K562 (cell line): ENCODE measurements around the gene CCSER1. TPM values are rescaled to one million over a fixed set of nuclear protein-coding genes. Genes with fewer than 3 reads are reported as not detected.

Experiments used
- ATAC-seq: fragments of 200-7000 bp; cut with Tn5 transposase; 3 replicates; pipeline ENCODE4 v1.9.1; 2020; ENCODE audit warnings: moderate library complexity
- BruUV-seq: library from RNA; stranded (reverse); fragments of 400-500 nt; replicated peaks from 2 replicates; lab custom pipeline; 2021; lab: Mats Ljungman, UMichigan
- CTCF ChIA-PET: fragments of 300-600 bp; formaldehyde crosslinking; extraction: SDS; loops from one replicate; lab custom pipeline; 2021; ENCODE audit warnings: low intra/inter-chr PET ratio; lab: Yijun Ruan, JAX
- POLR2A ChIA-PET: fragments of 300-600, 350-650 bp; sonication (Branson Sonifier 250); formaldehyde crosslinking; extraction: SDS; loops from one replicate; lab custom pipeline; 2021; ENCODE audit warnings: antibody characterized with exemption, inconsistent platforms; lab: Yijun Ruan, JAX
- DNase-seq, 4 experiments: peaks; one replicate each; pipeline versions ENCODE4 v3.0.0 to v3.0.0-alpha.2; 2011 to 2018; ENCODE audit warnings: low spot score in 3 of 4, mixed read lengths in 3 of 4; ENCODE audit errors: extremely low read depth in 1 of 4
- FAIRE-seq: peaks from 2 replicates; lab custom pipeline; 2011; peaks lifted over from hg19 to GRCh38; lab: Jason Lieb, UNC
- H2AFZ ChIP-seq: 2 replicates; pipeline ENCODE4 v1.6.0; 2011; ENCODE audit warnings: low read depth, low read length, control low read depth, inconsistent platforms
- H3K27ac ChIP-seq: fragments of 200-600 bp; 3 replicates; pipeline ENCODE4 v1.8.0; 2011; ENCODE audit warnings: low read depth, mild to moderate bottlenecking, control low read depth, inconsistent platforms, low read length, moderate library complexity, mixed read lengths; ENCODE audit errors: extremely low read depth
- H3K27me3 ChIP-seq, 2 experiments: fragments of 300-600 bp in 1 of 2; 2 replicates in 1 of 2; 3 replicates in 1 of 2; pipeline versions ENCODE4 v1.6.0 to v1.8.0; 2011; ENCODE audit warnings: inconsistent platforms in 2 of 2, low read length in 2 of 2, mild to moderate bottlenecking in 1 of 2, mixed read lengths in 1 of 2, moderate library complexity in 1 of 2; ENCODE audit not compliant: control insufficient read depth in 2 of 2, insufficient read depth in 2 of 2
- H3K36me3 ChIP-seq: fragments of 300-600 bp; 3 replicates; pipeline ENCODE4 v1.8.0; 2011; ENCODE audit warnings: mild to moderate bottlenecking, low read length, inconsistent platforms; ENCODE audit not compliant: control insufficient read depth, insufficient read depth
- H3K4me1 ChIP-seq, 2 experiments: fragments of 200-600 bp in 1 of 2; replicated peaks in 1 of 2; 2 replicates in 1 of 2; 3 replicates in 1 of 2; pipeline versions ENCODE4 v1.5.1 to v1.8.0; 2011; ENCODE audit warnings: inconsistent platforms in 2 of 2, low read length in 2 of 2, mild to moderate bottlenecking in 1 of 2, mixed read lengths in 1 of 2, moderate library complexity in 1 of 2; ENCODE audit not compliant: control insufficient read depth in 2 of 2, insufficient read depth in 2 of 2
- H3K4me2 ChIP-seq: 2 replicates; pipeline ENCODE4 v1.6.1; 2011; ENCODE audit warnings: low read length, control low read depth, inconsistent platforms, mixed read lengths; ENCODE audit not compliant: insufficient read depth
- H3K4me3 ChIP-seq: fragments of 200-600 bp; sonication (generic), shearing (Covaris generic); 2 replicates; pipeline ENCODE4 v1.5.1; 2016; ENCODE audit warnings: control low read depth, inconsistent platforms
- H3K79me2 ChIP-seq: fragments of 200-600 bp; 3 replicates; pipeline ENCODE4 v1.8.0; 2011; ENCODE audit warnings: low read length, inconsistent platforms; ENCODE audit not compliant: control insufficient read depth, insufficient read depth
- H3K9ac ChIP-seq, 2 experiments: 2 replicates each; pipeline versions ENCODE4 v1.6.0 to v1.6.1; 2011; ENCODE audit warnings: low read depth in 2 of 2, low read length in 2 of 2, control low read depth in 1 of 2, inconsistent platforms in 1 of 2, mild to moderate bottlenecking in 1 of 2, mixed read lengths in 1 of 2; ENCODE audit not compliant: insufficient read depth in 1 of 2
- H3K9me1 ChIP-seq: one replicate; pipeline ENCODE4 v1.6.0; 2011; ENCODE audit warnings: inconsistent platforms, mild to moderate bottlenecking, low read length, moderate library complexity; ENCODE audit not compliant: control insufficient read depth, insufficient read depth
- H3K9me3 ChIP-seq: replicated peaks from 2 replicates; pipeline ENCODE4 v1.5.1; 2011; ENCODE audit warnings: low read depth, low read length, inconsistent platforms; ENCODE audit not compliant: control insufficient read depth, insufficient read depth
- H4K20me1 ChIP-seq: replicated peaks from 2 replicates; pipeline ENCODE4 v1.6.1; 2011; ENCODE audit warnings: low read length, inconsistent platforms, mixed read lengths; ENCODE audit not compliant: control insufficient read depth, insufficient read depth
- BCLAF1 ChIP-seq, 2 experiments: fragments of 450-650 bp in 1 of 2; IDR thresholded peaks; 2 replicates each; pipeline ENCODE4 v1.6.1; 2011 to 2017; ENCODE audit warnings: low read depth in 2 of 2, antibody characterized with exemption in 1 of 2, borderline replicate concordance in 1 of 2, low read length in 1 of 2, mild to moderate bottlenecking in 1 of 2, mixed read lengths in 1 of 2; ENCODE audit not compliant: control insufficient read depth in 1 of 2
- ETV5 ChIP-seq: sonication (generic); formaldehyde crosslinking; IDR thresholded peaks from 2 replicates; pipeline ENCODE4 v1.4.0; 2020; ENCODE audit warnings: low read depth, mild to moderate bottlenecking, missing genetic modification reagents
- FIP1L1 ChIP-seq: fragments of 200-400 bp; formaldehyde crosslinking; IDR thresholded peaks from 2 replicates; pipeline ENCODE4 v1.6.1; 2018; ENCODE audit warnings: mild to moderate bottlenecking, low read depth, low read length; ENCODE audit not compliant: poor library complexity, severe bottlenecking
- NCOA4 ChIP-seq: fragments of 450-650 bp; IDR thresholded peaks from 2 replicates; pipeline ENCODE4 v1.6.1; 2018; ENCODE audit warnings: mild to moderate bottlenecking; ENCODE audit not compliant: partially characterized antibody
- PML ChIP-seq: IDR thresholded peaks from 2 replicates; pipeline ENCODE4 v1.6.1; 2012; ENCODE audit warnings: low read length, inconsistent platforms
- POLR2B ChIP-seq: fragments of 450-650 bp; IDR thresholded peaks from 2 replicates; pipeline ENCODE4 v1.6.1; 2018; ENCODE audit warnings: low read depth; ENCODE audit not compliant: partially characterized antibody
- ZBTB1 ChIP-seq: sonication (generic); formaldehyde crosslinking; IDR thresholded peaks from 2 replicates; pipeline ENCODE4 v1.8.1; 2023; ENCODE audit warnings: missing genetic modification reagents, low read depth, mild to moderate bottlenecking, borderline replicate concordance
- ZNF407 ChIP-seq: fragments of 450-650 bp; IDR thresholded peaks from 2 replicates; pipeline ENCODE4 v1.6.1; 2016; ENCODE audit warnings: low read depth
- ZNF707 ChIP-seq: fragments of 250-450 bp; sonication (Bioruptor Pico); conservative IDR thresholded peaks from 2 replicates; pipeline ENCODE4 v1.8.0; 2022; ENCODE audit warnings: inconsistent platforms, mild to moderate bottlenecking, moderate library complexity
- WGBS: fragments of 100-300 bp; shearing (Covaris generic); methylation state at CpG from one replicate; pipeline ENCODE4 v1.1.6; 2016; ENCODE audit warnings: low coverage, mixed read lengths; ENCODE audit not compliant: insufficient coverage; ENCODE audit errors: missing lambda C conversion rate; 5-methylcytosine and 5-hydroxymethylcytosine counted together
- in situ Hi-C: fragments of 300-500 bp; cut with MboI; formaldehyde crosslinking; loops from 4 replicates; pipeline ENCODE4 v1.15.0; 2018; ENCODE audit warnings: inconsistent platforms, mixed read lengths
- intact Hi-C: fragments of 100-400 bp; cut with micrococcal nuclease; formaldehyde crosslinking; loops from 2 replicates; pipeline ENCODE4 v1.14.2; 2022
- polyA plus RNA-seq, 8 experiments: library from polyadenylated mRNA; depleted of rRNA in 4 of 8; stranded (reverse) in 5 of 8; unstranded in 3 of 8; fragments of >200 nt; fragmentation: Nextera tagmentation in 2 of 8; fragmentation: Illumina TruSeq in 1 of 8; extraction: Ambion mirVana in 2 of 8; extraction: Trizol in 1 of 8; gene quantifications; 2 replicates each; pipeline versions ENCODE4 v1.2.1 to v1.2.3, GENCODE V29; 2011 to 2014; ENCODE audit warnings: inconsistent platforms in 1 of 8, missing spikeins in 1 of 8
- total RNA-seq, 7 experiments: library from RNA; depleted of rRNA in 6 of 7; stranded (reverse); fragments of >200 nt in 6 of 7; fragmentation: Illumina TruSeq in 2 of 7; extraction: Trizol in 2 of 7; gene quantifications; 2 replicates each; pipeline versions ENCODE4 v1.2.1 to v1.2.3, GENCODE V29; 2011 to 2021; ENCODE audit warnings: low replicate concordance in 1 of 7

CCSER1 gene
- total and polyA plus RNA-seq, 9 of the 15 experiments (the other 6 are each of a cell fraction or from before 2014, with no cell fraction given), result not detected

GRCh38 chr4:91598696-91599095 is 1471.5 kb downstream of the CCSER1 start (continued):
- TF ChIP-seq BCLAF1 (IDR thresholded peaks at IDR 0.05; ENCODE audit: borderline replicate concordance in 1 of 2, control insufficient read depth in 1 of 2, low read depth in 2 of 2, low read length in 1 of 2), result no peak
- no peak for TF ChIP-seq PML
- TF ChIP-seq FIP1L1, result no peak
- TF ChIP-seq POLR2B, result no peak
- TF ChIP-seq ZBTB1, result no peak

GRCh38 chr4:91600301-91600700 is 1473.1 kb downstream of the CCSER1 start:
- Histone ChIP-seq H3K4me2 (no peak overlapping the region), H2AFZ (no peak overlapping the region), H3K36me3 (no peaks in the 10 kb centered on the region), H4K20me1 (no peaks in the 10 kb centered on the region), H3K4me3 (no peak overlapping the region), H3K9ac (no peak overlapping the region), H3K27ac (no peak overlapping the region), H3K9me1 (no peaks in the 10 kb centered on the region), H3K4me1 (no peaks in the 10 kb centered on the region), H3K27me3 (no peaks in the 10 kb centered on the region), H3K9me3 (no peaks in the 10 kb centered on the region; the same call in 1 of the 2 replicates), H3K79me2 (no peaks in the 10 kb centered on the region)
- intact Hi-C loops (no loop called here), in situ Hi-C loops (no loop called here)
- ATAC-seq (no peak), DNase-seq (no peak), FAIRE-seq (no peak)
- ChIA-PET POLR2A (no interaction called here), CTCF (no interaction called here)
- WGBS, result 0% methylated on average over 1 of the region's 1 CpG
- no TSS peak for BruUV-seq
- no peak for TF ChIP-seq ZNF407
- no peak for TF ChIP-seq ETV5
- TF ChIP-seq ZNF707, result no peak
- TF ChIP-seq NCOA4, result no peak
